Upper lobe of right lung (tissue), 1 donor: ENCODE results near the gene LYSMD3. TPM values are rescaled to one million over a fixed set of nuclear protein-coding genes. Genes with fewer than 3 reads are reported as not detected.
A peak's percentile ranks its signal among the peaks of the same experiment; 100 is the strongest.

ENCODE experiments used
- ATAC-seq: fragments of 200-7000 bp; cut with Tn5 transposase; one replicate; pipeline ENCODE4 v1.9.1; 2020; ENCODE audit warnings: mild to moderate bottlenecking, moderate library complexity
- DNase-seq: peaks from one replicate; pipeline ENCODE4 v3.0.0-alpha.2; 2020
- H3K27ac ChIP-seq: fragments of 200-600 bp; one replicate; pipeline ENCODE4 v1.8.0; 2022
- H3K27me3 ChIP-seq: fragments of 200-600 bp; one replicate; pipeline ENCODE4 v1.8.0; 2022; ENCODE audit warnings: mild to moderate bottlenecking
- H3K36me3 ChIP-seq: fragments of 200-600 bp; one replicate; pipeline ENCODE4 v1.8.0; 2022
- H3K4me1 ChIP-seq: fragments of 200-600 bp; one replicate; pipeline ENCODE4 v1.8.0; 2022
- H3K4me3 ChIP-seq: fragments of 200-600 bp; one replicate; pipeline ENCODE4 v1.8.0; 2022; ENCODE audit warnings: mild to moderate bottlenecking
- H3K9me3 ChIP-seq: fragments of 200-600 bp; one replicate; pipeline ENCODE4 v1.8.0; 2022
- intact Hi-C: fragments of 100-400 bp; cut with DNase I; formaldehyde crosslinking; loops from one replicate; pipeline ENCODE4 v1.11.0; 2022
- total RNA-seq: library from RNA; stranded (reverse); fragmentation: NEBNext Ultra II Directional; extraction: Animal tissue kit (Norgen Biotek cat#: 25700); gene quantifications from one replicate; pipeline ENCODE4 v1.2.1, GENCODE V29; 2021
- TF ChIP-seq, protein P1 (sequence below): fragments of 200-600 bp; IDR thresholded peaks from one replicate; pipeline ENCODE4 v1.8.0; 2022; ENCODE audit warnings: antibody characterized with exemption
- donor health status: DM: no; HTN: yes; CAD: no; lungs with severe emphysema.

Gene LYSMD3
- total RNA-seq, 1 donor from 2014 or later: 21.0 TPM

- TF ChIP-seq, protein P1, sequence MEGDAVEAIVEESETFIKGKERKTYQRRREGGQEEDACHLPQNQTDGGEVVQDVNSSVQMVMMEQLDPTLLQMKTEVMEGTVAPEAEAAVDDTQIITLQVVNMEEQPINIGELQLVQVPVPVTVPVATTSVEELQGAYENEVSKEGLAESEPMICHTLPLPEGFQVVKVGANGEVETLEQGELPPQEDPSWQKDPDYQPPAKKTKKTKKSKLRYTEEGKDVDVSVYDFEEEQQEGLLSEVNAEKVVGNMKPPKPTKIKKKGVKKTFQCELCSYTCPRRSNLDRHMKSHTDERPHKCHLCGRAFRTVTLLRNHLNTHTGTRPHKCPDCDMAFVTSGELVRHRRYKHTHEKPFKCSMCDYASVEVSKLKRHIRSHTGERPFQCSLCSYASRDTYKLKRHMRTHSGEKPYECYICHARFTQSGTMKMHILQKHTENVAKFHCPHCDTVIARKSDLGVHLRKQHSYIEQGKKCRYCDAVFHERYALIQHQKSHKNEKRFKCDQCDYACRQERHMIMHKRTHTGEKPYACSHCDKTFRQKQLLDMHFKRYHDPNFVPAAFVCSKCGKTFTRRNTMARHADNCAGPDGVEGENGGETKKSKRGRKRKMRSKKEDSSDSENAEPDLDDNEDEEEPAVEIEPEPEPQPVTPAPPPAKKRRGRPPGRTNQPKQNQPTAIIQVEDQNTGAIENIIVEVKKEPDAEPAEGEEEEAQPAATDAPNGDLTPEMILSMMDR: no peak
- Histone ChIP-seq H3K4me3 (peak within 1 kb of the TSS; percentile 47), H3K27ac (peak within 1 kb of the TSS; percentile 74), H3K36me3 (no peaks in the 10 kb centered on the region), H3K4me1 (peaks cover 8% of the 10 kb centered on the region), H3K27me3 (peaks cover 54% of the 10 kb centered on the region), H3K9me3 (no peaks in the 10 kb centered on the region)
- peak; percentile 99 for ATAC-seq
- intact Hi-C loops: no loop called here
- peak; percentile 95 for DNase-seq
Observed at GRCh38 chr5:90558344-90559192, 29.2 kb upstream of the LYSMD3 start, which contains the start of gene ADGRV1. Gene ADGRV1 (plus strand): TSS chr5:90558797. CDS start chr5:90558896, 99 bp downstream.

- ATAC-seq: no peak
Observed at GRCh38 chr5:90557871-90558270, 28.5 kb upstream of the LYSMD3 start.

DNA sequence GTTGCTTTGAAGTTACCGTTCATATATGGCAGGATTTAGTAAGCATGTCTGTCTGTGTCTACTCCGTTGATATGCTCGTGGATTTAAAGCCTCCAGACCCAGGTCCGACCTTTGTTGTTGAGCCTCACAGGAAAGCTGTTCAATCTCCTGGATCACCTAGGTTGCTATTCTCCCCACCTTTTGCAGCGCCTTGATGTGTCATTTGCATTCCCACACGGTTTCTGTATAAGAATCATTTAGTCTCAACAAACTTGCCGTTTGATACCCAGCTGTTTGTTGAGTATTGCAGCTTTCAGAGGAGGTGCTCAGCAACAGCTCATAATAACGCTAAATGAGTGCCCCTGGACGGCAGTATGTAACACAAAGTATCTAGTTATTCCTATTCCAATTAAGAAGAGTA lies 28.0 kb upstream of the LYSMD3 start:
- H3K27me3 ChIP-seq: peaks cover 54% of the 10 kb centered on the region
- peaks cover 8% of the 10 kb centered on the region for H3K4me1 ChIP-seq
- intact Hi-C loops: no loop called here
- no peaks in the 10 kb centered on the region for H3K9me3 ChIP-seq
- no peaks in the 10 kb centered on the region for H3K36me3 ChIP-seq
- TF ChIP-seq, protein P1: no peak
- H3K4me3 ChIP-seq: peak overlapping the region; percentile 47
- ATAC-seq (no peak), DNase-seq (no peak)
- no peak overlapping the region for H3K27ac ChIP-seq

More at GRCh38 chr5:90557871-90558270, 28.5 kb upstream of the LYSMD3 start:
- peaks cover 54% of the 10 kb centered on the region for H3K27me3 ChIP-seq
- H3K36me3 ChIP-seq: no peaks in the 10 kb centered on the region
- H3K4me1 ChIP-seq: peaks cover 8% of the 10 kb centered on the region
- intact Hi-C loops: no loop called here
- H3K4me3 ChIP-seq: peak overlapping the region; percentile 47
- peak overlapping the region; percentile 74 for H3K27ac ChIP-seq
- no peak for DNase-seq
- TF ChIP-seq, protein P1: no peak
- H3K9me3 ChIP-seq: no peaks in the 10 kb centered on the region

DNA sequence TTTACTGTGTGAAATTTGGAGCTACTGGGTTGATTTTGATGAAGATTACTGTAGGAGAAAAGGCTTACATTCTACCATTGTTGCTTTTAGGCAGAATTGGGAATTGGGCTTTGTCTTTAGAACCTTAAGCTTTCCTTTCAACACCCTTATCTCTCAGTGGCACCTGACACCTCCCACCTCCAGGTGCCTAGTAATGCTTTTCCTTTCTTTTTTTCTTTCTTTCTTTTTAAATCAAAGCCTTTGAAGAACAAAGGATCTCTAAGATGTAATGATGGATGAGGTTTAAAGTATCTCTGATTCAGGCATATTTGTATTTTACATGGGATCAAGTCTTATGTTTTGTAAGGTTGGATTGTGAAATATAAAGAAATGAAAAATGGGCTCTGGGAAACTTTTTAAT lies 26.3 kb upstream of the LYSMD3 start:
- TF ChIP-seq, protein P1: no peak
- Histone ChIP-seq H3K4me1 (peaks cover 8% of the 10 kb centered on the region), H3K9me3 (no peaks in the 10 kb centered on the region), H3K36me3 (no peaks in the 10 kb centered on the region), H3K4me3 (no peak overlapping the region), H3K27ac (no peak overlapping the region), H3K27me3 (peaks cover 50% of the 10 kb centered on the region)
- intact Hi-C loops: no loop called here
- DNase-seq (no peak), ATAC-seq (no peak)

GRCh38 chr5:90554358-90555006 lies 25.1 kb upstream of the LYSMD3 start:
- H3K27ac ChIP-seq: no peak overlapping the region
- TF ChIP-seq, protein P1: no peak
- no peaks in the 10 kb centered on the region for H3K36me3 ChIP-seq
- H3K9me3 ChIP-seq: no peaks in the 10 kb centered on the region
- H3K4me1 ChIP-seq: peaks cover 8% of the 10 kb centered on the region
- no peak for DNase-seq
- H3K27me3 ChIP-seq: peaks cover 38% of the 10 kb centered on the region
- intact Hi-C loops: no loop called here
- no peak overlapping the region for H3K4me3 ChIP-seq
- no peak for ATAC-seq
